ENCODE data around the gene PSORS1C2.

The PSORS1C2 gene

DNA sequence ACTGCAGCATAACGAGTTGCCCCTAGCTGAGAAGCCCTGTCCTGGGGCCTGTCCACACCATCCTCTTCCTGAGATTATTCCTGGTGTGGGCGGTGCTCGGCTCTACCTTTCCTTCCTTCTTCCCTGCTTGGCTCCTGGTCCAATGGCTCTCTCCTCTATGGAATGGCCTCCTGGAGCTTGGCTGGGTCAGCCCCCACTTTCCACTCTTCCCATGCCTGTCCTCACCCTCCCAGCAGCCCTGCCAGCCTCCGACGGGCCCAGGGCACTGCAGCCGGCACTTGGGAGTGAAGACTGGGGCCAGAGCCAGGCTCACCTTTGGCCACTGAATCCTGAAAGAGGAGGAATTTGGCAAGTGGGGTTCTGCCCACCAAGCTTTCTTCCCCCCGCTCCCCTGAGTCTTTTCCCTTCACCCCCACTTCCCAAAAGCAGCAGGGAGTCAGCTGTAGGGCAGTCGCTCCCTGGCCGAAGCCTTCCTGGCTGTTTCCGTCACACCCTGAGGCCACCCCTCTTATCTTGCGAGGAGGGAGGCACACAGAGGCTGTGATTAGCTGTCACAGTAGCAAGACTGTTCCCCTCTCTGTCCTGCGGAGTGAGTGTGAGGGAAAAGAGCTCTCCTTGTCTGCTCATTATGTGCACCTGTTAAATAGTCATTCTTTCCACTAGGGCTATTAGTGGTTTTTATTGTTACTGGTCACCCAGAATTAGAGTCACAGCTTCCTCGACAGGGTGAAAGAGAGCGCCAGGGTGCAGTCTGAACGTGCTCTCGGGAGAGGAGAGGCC is 12.3 kb downstream of the PSORS1C2 start:
- ATAC-seq (ENCODE audit: insufficient read depth, low read depth): no peak
- Histone ChIP-seq H3K9me3 (ENCODE audit: insufficient read depth, low read length, severe bottlenecking) (no peaks in the 10 kb centered on the region), H3K9ac (ENCODE audit: low read depth, low read length) (no peak overlapping the region), H4K20me1 (ENCODE audit: insufficient read depth, low read length) (no peaks in the 10 kb centered on the region), H3K79me2 (ENCODE audit: insufficient read depth, low read length) (no peaks in the 10 kb centered on the region), H3K4me2 (ENCODE audit: insufficient read depth, low read length) (no peak overlapping the region), H3K36me3 (ENCODE audit: insufficient read depth, low read length) (no peaks in the 10 kb centered on the region), H3K27ac (ENCODE audit: low read length) (no peak overlapping the region), H3K4me3 (ENCODE audit: low read depth in 1 of 2, low read length in 2 of 2) (no peak overlapping the region), H3K27me3 (ENCODE audit: insufficient read depth, low read length, poor library complexity) (peaks cover 12% of the 10 kb centered on the region), H3K4me1 (ENCODE audit: insufficient read depth, low read length) (no peaks in the 10 kb centered on the region), H2AFZ (ENCODE audit: low read depth, low read length) (no peak overlapping the region)
- TF ChIP-seq EZH2 (IDR thresholded peaks at IDR 0.05; ENCODE audit: borderline replicate concordance, low read depth, low read length, severe bottlenecking): no peak
- no peak for TF ChIP-seq CTCF (IDR thresholded peaks at IDR 0.05; ENCODE audit: borderline replicate concordance, extremely low read depth, low read length, poor library complexity, severe bottlenecking)
- no peak for DNase-seq

DNA sequence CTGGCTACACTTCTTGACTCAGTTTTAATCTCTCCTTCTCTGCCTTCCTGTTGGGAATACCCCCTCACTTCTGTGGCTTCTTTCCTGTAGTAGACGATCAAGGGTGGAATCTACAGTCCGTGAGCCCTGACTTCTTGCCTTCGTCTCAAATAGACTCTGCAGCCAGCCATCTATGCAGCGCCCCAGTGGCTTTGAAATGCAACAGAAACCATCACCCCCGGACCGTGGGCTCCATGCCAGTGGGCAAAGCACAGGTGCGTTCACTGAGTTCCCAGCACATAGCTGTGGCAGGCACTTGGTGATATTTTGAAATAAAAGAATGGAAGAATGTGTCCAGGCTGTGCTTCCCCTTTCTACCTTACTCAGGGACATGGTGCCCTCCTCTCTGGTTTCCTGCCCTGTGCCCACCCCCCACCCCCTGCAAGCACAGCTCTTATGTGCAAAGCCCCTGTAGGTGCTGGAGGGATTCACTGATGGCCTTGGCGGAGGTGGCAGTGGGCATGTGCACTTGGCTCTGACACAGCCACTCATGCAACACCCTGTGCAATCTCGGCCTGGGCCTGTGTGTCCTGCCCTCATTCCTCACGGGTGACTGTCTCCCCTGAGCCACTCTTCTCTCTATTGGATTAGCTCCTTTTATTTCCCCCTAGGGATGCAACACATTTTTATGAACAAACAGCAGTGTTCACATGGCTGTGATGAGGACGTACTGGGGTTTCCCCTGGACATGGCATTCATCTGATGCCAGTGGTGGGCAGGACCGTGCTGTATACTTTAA is 13.1 kb downstream of the PSORS1C2 start:
- H3K9me3 ChIP-seq (ENCODE audit: insufficient read depth, low read length, severe bottlenecking): no peaks in the 10 kb centered on the region
- H3K4me2 ChIP-seq (ENCODE audit: insufficient read depth, low read length): no peak overlapping the region
- DNase-seq (no peak), ATAC-seq (ENCODE audit: insufficient read depth, low read depth) (no peak)
- H2AFZ ChIP-seq (ENCODE audit: low read depth, low read length): no peak overlapping the region
- peaks cover 12% of the 10 kb centered on the region for H3K27me3 ChIP-seq (ENCODE audit: insufficient read depth, low read length, poor library complexity)
- no peaks in the 10 kb centered on the region for H3K36me3 ChIP-seq (ENCODE audit: insufficient read depth, low read length)
- H3K79me2 ChIP-seq (ENCODE audit: insufficient read depth, low read length): no peaks in the 10 kb centered on the region
- H3K27ac ChIP-seq (ENCODE audit: low read length): no peak overlapping the region
- no peaks in the 10 kb centered on the region for H3K4me1 ChIP-seq (ENCODE audit: insufficient read depth, low read length)
- TF ChIP-seq EZH2 (IDR thresholded peaks at IDR 0.05; ENCODE audit: borderline replicate concordance, low read depth, low read length, severe bottlenecking) (no peak), CTCF (IDR thresholded peaks at IDR 0.05; ENCODE audit: borderline replicate concordance, extremely low read depth, low read length, poor library complexity, severe bottlenecking) (no peak)
- H3K4me3 ChIP-seq (ENCODE audit: low read depth in 1 of 2, low read length in 2 of 2): no peak overlapping the region
- H4K20me1 ChIP-seq (ENCODE audit: insufficient read depth, low read length): no peaks in the 10 kb centered on the region
- H3K9ac ChIP-seq (ENCODE audit: low read depth, low read length): no peak overlapping the region

DNA sequence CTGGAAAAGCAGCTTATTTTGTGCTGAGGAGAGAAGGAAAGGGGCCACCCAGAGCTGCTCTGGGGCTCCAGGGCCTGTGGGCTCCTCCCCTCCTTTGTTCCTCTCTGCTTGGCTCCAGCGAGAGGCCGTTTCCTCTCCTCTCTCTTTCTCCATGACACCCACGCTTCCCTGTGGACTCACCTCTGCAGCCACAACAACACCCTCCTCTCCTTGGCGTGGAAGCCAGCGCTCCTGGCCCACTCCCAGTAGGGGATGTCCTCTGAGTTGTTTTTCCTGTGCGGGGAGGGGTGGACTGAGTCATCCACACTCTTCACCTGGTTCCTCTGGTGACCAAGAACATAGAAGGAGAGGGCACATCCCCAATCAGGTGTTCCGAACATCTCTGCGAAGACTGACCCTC is 13.7 kb downstream of the PSORS1C2 start:
- H2AFZ ChIP-seq (ENCODE audit: low read depth, low read length): no peak overlapping the region
- no peak for ATAC-seq (ENCODE audit: insufficient read depth, low read depth)
- no peak overlapping the region for H3K4me2 ChIP-seq (ENCODE audit: insufficient read depth, low read length)

More for the DNA sequence above, 13.7 kb downstream of the PSORS1C2 start:
- H3K79me2 ChIP-seq (ENCODE audit: insufficient read depth, low read length): no peaks in the 10 kb centered on the region
- H3K9me3 ChIP-seq (ENCODE audit: insufficient read depth, low read length, severe bottlenecking): no peaks in the 10 kb centered on the region
- H3K27ac ChIP-seq (ENCODE audit: low read length): no peak overlapping the region
- no peak for TF ChIP-seq EZH2 (IDR thresholded peaks at IDR 0.05; ENCODE audit: borderline replicate concordance, low read depth, low read length, severe bottlenecking)
- no peak for TF ChIP-seq CTCF (IDR thresholded peaks at IDR 0.05; ENCODE audit: borderline replicate concordance, extremely low read depth, low read length, poor library complexity, severe bottlenecking)
- peaks cover 12% of the 10 kb centered on the region for H3K27me3 ChIP-seq (ENCODE audit: insufficient read depth, low read length, poor library complexity)
- H3K4me3 ChIP-seq (ENCODE audit: low read depth in 1 of 2, low read length in 2 of 2): no peak overlapping the region
- no peaks in the 10 kb centered on the region for H3K4me1 ChIP-seq (ENCODE audit: insufficient read depth, low read length)
- no peaks in the 10 kb centered on the region for H3K36me3 ChIP-seq (ENCODE audit: insufficient read depth, low read length)
- DNase-seq: no peak
- H3K9ac ChIP-seq (ENCODE audit: low read depth, low read length): no peak overlapping the region
- no peaks in the 10 kb centered on the region for H4K20me1 ChIP-seq (ENCODE audit: insufficient read depth, low read length)
